Muscle layer of duodenum (tissue), 2 donors: ENCODE results near the gene C3orf38.

Source experiments
- H3K27ac ChIP-seq: one replicate; pipeline ENCODE4 v1.7.0; 2013; ENCODE audit warnings: mild to moderate bottlenecking, low read length
- H3K27me3 ChIP-seq: one replicate; pipeline ENCODE4 v1.7.0; 2013; ENCODE audit warnings: low read depth, mild to moderate bottlenecking, control low read depth, low read length
- H3K36me3 ChIP-seq, 2 donors: one replicate each; pipeline ENCODE4 v1.7.0; 2013; ENCODE audit warnings: low read length in 2 of 2, control low read depth in 1 of 2, mild to moderate bottlenecking in 1 of 2; ENCODE audit not compliant: insufficient read depth in 2 of 2, control insufficient read depth in 1 of 2
- H3K4me1 ChIP-seq, 2 donors: one replicate each; pipeline ENCODE4 v1.7.0; 2013; ENCODE audit warnings: low read length in 2 of 2, mild to moderate bottlenecking in 2 of 2, control low read depth in 1 of 2, moderate library complexity in 1 of 2; ENCODE audit not compliant: insufficient read depth in 2 of 2, control insufficient read depth in 1 of 2
- H3K4me3 ChIP-seq, 2 donors: one replicate each; pipeline ENCODE4 v1.7.0; 2013; ENCODE audit warnings: low read length in 2 of 2, low read depth in 1 of 2, mild to moderate bottlenecking in 1 of 2
- H3K9me3 ChIP-seq, 2 donors: one replicate each; pipeline ENCODE4 v1.7.0; 2013; ENCODE audit warnings: low read length in 2 of 2, control low read depth in 1 of 2, mild to moderate bottlenecking in 1 of 2; ENCODE audit not compliant: control insufficient read depth in 1 of 2
- donor health status: healthy.

C3orf38 gene

GRCh38 chr3:88198121-88198520 is 48.4 kb downstream of the C3orf38 start:
- H3K36me3 ChIP-seq: no peaks in the 10 kb centered on the region
- no peak overlapping the region for H3K27ac ChIP-seq
- H3K4me3 ChIP-seq: no peak overlapping the region
- H3K27me3 ChIP-seq: no peaks in the 10 kb centered on the region
- H3K9me3 ChIP-seq: no peaks in the 10 kb centered on the region
- H3K4me1 ChIP-seq: no peaks in the 10 kb centered on the region

- no peaks in the 10 kb centered on the region for H3K4me1 ChIP-seq
- no peaks in the 10 kb centered on the region for H3K9me3 ChIP-seq
- no peaks in the 10 kb centered on the region for H3K27me3 ChIP-seq
- no peaks in the 10 kb centered on the region for H3K36me3 ChIP-seq
- H3K4me3 ChIP-seq: no peak overlapping the region
- H3K27ac ChIP-seq: no peak overlapping the region
Observed at GRCh38 chr3:88203642-88204055, 53.9 kb downstream of the C3orf38 start.
